Skin epidermis (tissue), 12 donors: ENCODE measurements around the gene KRTAP5-9.
"Not testable (repeated sequence)": the region's sequence is repeated elsewhere in the genome, so short reads cannot be mapped to it uniquely, and the experiment has no call there.

ENCODE experiments used
- H3K27ac ChIP-seq, 21 experiments: fragments of 200-600 bp; sonication (generic) in 11 of 21; one replicate each; pipeline ENCODE4 v1.5.0; 2020; ENCODE audit warnings: mild to moderate bottlenecking in 3 of 21, inconsistent platforms in 2 of 21, moderate library complexity in 2 of 21
- H3K4me3 ChIP-seq, 7 experiments: fragments of 200-600 bp; sonication (generic) in 2 of 7; one replicate each; pipeline ENCODE4 v1.5.0; 2020; ENCODE audit warnings: inconsistent platforms in 2 of 7, mild to moderate bottlenecking in 2 of 7, moderate library complexity in 1 of 7

Gene KRTAP5-9

DNA sequence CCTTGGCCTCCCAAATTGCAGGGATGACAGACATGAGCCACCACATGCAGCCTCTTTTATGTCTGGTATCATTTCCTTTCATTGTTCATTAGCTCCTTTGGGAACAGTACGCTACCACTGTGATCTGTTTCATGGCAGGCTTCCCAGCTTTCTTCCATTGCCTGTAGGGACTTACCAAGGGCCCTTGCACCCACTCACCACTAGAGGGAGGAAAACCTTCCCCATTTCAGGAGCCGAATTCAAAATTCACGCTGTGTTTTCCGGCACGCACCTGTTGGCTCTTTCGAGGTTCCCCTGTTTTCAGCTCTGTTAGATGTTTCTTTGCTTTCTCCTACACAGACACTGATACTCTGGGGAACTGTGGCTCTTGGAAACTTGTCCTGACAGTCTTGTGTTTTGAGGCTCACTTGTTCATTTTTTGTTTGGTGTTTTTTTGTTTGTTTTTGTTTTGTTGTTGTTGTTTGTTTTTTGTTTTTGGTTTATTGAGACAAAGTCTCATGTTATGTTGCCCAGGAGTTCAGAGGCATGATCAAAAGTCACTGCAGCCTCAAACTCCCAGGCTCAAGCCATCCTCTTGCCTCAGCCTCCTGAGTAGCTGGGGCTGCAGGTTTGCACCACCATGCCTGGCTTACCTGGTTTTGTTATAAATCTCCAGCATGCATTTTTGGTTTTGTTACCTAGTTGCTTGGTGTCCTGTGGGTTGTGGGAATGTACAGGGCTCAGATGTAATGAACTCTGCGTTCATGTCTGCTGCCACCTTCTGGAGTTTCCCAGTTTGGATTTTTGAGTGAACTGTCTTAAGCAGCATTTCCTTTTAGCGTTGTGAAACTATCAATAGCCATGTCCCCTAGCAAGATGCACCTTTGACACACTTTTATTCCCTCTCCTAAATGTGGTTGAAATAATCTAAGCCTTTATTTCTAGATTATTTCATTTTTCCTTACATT is 32.1 kb downstream of the KRTAP5-9 start:
- Histone ChIP-seq H3K27ac (no peak overlapping the region), H3K4me3 (no peak overlapping the region)

- no peak overlapping the region for H3K4me3 ChIP-seq
- no peak overlapping the region for H3K27ac ChIP-seq
These were observed 33.6 kb downstream of the KRTAP5-9 start for GRCh38 chr11:71581826-71582225.

DNA sequence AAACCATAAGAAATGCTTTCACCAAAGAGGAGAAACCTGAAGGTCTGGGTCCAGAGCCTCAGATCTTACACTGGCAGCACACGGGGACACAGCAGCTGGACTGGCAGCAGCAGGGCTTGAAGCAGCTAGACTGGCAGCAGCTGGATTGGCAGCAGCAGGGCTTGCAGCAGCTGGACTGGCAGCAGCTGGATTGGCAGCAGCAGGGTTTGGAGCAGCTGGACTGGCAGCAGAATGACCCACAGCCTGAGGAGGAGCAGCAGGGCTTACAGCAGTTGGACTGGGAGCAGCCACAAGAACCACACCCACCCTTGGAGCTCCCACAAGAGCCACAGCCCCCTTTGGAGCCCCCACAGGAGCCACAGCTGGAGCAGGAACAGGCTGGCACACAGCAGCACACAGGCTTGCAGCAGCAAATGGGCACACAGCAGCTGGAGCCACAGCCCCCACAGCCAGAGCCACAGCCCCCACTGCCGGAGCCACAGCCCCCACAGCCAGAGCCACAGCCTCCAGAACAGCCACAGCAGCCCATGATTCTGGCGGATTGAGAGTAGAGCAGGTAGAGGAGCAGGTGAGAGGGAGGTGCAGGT is 34.2 kb downstream of the KRTAP5-9 start, which contains the start of gene KRTAP5-11:
Gene KRTAP5-11 (minus strand): TSS at position 567 of the 587 bp plus-strand sequence. CDS start 38 bp downstream, at position 529.
- H3K27ac ChIP-seq = no peak within 1 kb of the TSS
- no peak within 1 kb of the TSS for H3K4me3 ChIP-seq

GRCh38 chr11:71582969-71583368 is 34.7 kb downstream of the KRTAP5-9 start:
- not testable (repeated sequence) for H3K27ac ChIP-seq

DNA sequence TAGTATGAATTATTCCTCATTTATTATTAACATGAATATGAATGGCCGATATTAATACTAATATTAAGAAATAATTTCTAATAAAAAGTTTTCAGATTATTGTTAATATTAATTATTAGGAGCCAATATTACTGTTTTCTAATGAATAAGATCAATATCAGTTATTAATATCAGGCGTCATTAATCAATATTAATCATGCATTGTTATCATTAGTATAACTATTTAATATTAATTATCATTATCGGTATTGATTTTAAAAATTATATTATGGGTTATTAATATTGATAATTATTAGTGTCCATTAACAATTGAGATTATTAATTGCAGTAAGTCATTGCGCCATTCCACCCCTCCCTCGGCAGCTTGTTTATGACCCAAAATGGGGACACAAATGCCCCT is 37.5 kb downstream of the KRTAP5-9 start:
- not testable (repeated sequence) for H3K27ac ChIP-seq, H3K4me3 ChIP-seq

More at GRCh38 chr11:71582969-71583368, 34.7 kb downstream of the KRTAP5-9 start:
- H3K4me3 ChIP-seq = not testable (repeated sequence)

GRCh38 chr11:71588314-71588713 is 40.1 kb downstream of the KRTAP5-9 start:
- not testable (repeated sequence) for H3K27ac ChIP-seq

GRCh38 chr11:71588822-71589545 is 40.8 kb downstream of the KRTAP5-9 start:
- H3K4me3 ChIP-seq, H3K27ac ChIP-seq: not testable (repeated sequence)

More at GRCh38 chr11:71588314-71588713, 40.1 kb downstream of the KRTAP5-9 start:
- not testable (repeated sequence) for H3K4me3 ChIP-seq

DNA sequence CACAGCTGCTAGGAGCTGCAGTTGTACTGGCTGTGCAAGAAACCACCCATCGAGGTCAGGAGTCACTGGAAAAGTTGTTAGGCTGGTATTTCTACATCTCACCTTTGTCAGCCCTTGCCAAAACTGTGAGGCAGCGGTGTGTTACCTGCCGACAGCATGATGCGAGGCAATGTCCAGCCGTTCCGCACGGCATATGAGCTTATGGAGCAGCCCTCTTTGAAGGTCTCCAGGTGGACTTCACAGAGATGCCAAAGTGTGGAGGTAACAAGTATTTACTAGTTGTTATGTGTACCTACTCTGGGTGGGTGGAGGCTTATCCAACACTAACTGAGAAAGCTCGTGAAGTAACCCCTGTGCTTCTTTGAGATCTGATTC is 41.3 kb downstream of the KRTAP5-9 start:
- H3K27ac ChIP-seq, H3K4me3 ChIP-seq: not testable (repeated sequence)
